DMS53 treated with DMSO at 0.1 percent for 48 hours (cell line): ENCODE measurements around the gene OSBPL2.

ENCODE experiments used
- DNase-seq: peaks from one replicate; lab custom pipeline; 2025; ENCODE audit not compliant: unreplicated experiment; lab: John Stamatoyannopoulos, UW

The OSBPL2 gene

DNA sequence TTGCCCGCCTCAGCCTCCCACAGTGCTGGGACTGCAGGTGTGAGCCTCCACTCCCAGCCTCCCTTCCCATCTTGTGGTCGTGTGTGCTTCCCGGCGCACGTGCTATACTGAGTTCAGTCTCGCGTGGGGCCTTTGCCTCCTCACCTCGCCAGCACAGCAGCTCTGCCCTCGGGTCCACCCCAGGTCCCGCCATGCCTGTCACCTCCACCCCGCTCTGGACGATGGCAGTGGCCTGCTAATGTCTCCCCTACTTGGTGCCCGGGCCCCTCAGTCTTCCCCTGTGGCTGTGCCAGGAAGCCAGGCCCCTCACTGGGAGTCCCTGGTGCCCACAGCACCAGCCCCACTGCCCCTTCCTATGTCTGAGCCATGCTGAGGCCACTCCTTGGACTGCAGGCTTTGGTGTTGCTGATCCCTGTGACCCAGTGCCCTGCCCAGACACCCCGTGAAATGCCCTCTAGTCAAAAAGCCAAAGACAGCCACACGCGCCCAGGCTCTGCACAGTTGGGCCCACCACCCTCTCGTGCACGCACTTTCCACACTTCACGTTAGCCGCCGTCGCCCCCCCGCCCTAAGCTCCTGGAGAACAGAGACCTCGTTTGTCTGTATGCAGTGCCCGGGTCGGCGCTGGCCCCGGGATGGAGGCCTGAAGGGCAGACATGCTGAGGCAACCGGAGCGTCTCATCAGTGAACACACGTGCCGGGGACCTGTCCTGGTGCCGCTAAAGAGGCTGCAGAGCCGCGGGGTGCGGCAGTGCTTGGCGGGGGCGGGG, 32.5 kb upstream of the OSBPL2 start:
- no peak for DNase-seq

DNA sequence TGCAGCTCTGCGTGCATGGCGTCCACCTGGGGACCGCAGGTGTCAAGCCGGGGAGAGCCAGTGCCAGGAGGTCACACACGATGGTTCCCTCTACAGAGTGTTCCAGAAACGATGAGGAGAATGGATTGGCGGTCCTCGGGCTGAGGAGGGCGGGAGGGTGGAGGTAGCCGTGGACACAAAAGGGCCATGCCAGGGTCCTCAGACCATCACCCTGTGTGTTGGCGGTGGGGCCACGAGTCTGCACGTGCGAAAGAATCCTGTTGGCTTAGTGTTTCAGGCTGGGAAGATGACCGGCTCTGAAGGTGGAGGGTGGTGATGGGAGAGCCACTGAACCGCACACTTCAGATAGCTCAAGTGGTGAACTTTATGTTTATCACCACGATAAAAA, 31.9 kb upstream of the OSBPL2 start:
- DNase-seq = no peak

DNA sequence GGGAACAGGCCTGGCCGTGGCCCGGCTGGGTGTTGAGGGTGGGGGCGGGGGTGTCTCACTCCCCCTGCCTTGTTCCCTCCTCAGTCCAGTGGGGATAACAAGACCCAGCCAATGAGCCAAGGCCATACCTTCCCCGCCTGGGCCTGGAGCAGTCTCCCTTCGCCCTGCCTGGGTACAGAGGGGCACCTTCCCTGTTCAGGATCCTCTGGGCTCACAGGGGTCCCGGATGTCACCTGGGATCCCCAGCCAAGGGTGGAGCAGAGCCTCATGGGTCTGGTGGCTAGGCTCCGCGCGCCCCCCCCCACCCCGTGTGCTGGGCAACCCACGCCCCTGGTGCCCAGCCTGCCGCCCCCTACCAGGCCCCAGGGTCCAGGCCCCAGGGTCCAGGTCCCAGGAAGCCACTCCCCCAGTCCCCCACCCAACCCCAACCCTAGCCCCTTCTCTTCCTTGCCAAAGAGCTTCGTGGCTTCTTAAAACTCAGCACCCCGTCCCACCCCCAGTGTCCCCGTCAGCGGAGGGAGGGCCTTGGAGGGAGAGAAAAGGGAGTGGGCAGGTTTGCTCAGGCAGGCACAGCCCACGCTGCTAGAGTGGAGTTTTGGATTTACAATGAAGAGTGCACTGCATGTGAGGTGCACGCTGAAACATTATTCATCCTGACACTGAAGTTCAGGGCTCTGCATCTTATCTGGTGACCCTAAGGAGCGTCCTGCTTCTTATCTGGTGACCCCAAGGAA, 30.1 kb upstream of the OSBPL2 start:
- DNase-seq = no peak

DNA sequence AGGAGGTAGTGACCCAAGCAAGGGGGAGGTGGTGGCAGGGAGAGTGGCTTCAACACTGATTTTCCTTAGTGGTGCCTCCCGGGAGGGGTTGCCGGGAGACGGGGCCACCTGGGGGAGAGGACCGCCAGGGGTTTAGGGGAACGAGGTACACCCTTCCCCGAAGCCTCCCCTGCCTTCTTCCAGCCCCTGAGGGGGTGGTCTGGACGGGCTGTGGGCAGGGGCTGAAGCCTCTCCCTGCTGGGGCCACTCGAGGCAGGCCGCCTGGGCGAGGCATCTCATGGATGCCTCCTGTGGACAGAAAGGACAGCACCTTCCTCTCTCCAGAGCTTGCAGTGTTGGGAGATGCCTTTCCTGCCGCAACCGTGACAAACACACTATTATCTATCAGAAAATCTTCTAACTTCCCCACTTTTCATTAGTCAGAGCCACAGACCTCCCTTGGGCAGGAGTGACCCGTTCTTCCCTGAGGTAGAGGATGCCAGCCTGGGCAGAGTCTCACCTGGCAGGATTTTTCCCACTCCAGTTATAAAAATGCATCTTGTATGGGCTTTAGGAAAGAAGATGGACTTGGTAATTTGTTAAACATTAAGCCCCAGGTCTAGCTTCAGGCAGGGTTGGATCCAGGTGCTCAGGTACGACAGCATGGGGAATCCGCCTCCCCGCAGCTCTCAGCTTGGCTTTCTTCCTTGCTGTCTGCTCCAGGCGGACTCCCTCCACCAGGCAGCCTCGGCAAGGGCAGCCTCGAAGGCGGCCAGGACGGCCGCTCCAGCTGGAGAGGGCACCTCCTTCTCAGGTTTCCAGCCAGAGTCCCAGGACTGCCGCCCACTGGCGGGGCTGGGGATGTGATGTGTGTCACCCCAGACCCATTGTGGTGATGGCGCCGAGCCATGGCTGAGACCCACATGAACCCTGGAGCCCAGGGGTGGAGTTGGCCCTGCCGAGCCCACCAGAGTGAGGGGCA, 29.2 kb upstream of the OSBPL2 start:
- DNase-seq = no peak

DNA sequence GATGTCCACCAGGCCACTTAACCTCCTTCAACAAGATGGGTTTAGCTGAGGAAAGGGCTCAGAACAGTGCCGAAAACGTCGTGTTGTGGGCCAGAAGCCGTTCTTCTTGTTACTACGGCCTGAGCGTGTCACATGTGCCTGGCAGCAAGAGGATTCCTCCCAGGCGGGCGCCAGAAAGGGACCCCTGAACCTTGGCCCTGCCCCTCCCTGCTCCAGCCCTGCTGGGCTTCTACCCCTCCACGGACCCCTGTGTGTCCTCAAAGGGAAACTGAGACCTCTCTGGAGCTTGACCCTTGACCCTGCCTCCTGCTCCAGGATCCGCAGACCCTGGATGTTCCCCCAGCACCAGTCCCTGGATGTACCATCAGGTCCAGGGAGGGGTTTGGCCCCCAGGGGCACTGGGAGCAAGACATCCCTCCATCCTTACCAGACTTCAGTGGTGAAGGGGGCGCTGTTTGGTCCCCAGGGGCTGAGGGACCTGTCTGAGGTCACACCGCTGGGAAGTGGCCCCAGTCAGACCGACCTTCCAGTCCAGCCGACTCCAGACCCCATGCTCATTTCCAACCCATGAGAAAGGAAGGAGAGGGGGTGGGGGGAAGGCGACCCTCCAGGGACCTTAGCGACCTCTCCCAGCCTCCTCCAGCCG, 28.3 kb upstream of the OSBPL2 start:
- DNase-seq = no peak

DNA sequence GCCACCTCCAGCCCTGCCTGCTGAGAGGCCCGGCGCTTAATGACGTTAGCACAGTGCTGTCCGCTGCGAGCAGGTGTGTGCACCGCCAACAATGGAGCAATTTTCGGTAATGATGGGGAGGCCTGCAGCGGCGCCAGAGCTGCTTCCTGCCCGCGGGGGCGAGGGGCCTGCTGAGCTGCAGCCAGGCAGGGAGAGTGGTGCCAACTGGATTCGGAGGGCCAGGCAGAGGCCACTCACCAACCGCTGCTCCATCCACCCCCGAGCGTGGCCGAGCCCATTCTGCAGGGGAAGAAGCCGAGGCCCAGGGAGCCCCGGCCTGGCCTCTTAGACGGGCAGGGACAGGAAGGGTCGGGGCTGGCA, 27.8 kb upstream of the OSBPL2 start:
- peak; percentile 24 for DNase-seq

DNA sequence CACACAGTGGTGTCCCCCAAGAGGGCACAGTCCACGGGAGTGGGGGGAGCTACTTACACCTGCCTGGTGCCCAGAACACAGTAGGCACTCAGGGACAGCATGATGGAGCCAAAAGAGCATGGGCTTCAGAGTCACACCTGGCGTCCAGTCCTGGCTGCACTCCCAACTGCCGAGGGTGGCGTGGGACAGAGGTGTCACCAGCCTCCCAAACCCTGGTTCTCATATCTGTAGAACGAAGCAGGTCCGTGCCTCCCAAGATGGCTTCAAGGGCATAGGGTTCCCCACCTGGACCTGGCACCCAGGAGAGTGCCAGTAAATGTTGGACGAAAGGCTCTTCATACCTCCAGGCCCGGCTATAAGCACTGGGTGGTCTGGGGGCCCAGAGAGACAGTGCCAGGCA, 27.1 kb upstream of the OSBPL2 start:
- no peak for DNase-seq

DNA sequence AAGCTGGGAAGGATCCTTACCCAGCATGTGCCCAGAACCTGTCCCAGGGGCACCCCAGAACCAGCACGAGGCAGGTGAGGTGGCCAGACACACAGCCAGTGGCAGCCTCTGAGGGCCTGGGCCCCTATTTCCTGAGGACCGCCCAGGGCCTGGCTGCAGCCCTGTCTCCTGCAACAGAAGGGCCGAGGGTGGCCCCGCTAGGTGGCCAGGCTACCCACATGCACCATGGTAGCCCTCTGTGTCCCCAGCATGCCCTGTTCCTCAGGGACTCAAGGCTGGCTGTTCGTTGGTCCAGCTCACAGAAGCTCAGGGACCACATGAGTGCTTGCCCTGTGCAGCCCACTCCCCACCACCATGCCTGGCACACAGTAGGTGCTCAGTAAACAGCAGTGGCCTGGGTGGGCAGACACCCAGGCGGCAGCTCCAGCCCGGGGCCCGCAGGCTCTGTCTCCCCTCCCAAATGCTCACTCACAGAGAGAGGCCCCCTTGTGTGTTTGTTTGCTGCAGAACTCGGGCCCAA, 26.5 kb upstream of the OSBPL2 start:
- DNase-seq = no peak

DNA sequence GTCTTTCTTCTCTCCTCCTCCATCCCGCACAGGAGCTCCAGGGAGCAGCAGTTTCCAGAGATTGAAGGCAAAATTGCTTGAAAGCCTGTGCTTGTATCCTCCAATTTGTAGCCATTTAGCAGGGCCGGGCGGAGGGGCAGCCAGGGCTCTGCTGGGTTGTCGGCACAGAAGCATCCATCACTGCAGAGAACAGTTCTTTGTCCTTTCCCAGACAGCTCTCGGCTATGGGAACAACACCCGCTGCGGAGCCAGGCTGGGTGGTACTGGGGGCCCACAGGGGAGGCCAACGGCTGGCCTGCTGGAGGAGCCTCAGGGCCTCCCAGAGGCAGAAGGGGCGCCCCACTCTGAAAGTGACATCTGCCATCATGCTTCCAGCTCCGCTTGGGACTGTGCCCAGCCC, 26.0 kb upstream of the OSBPL2 start:
- no peak for DNase-seq

DNA sequence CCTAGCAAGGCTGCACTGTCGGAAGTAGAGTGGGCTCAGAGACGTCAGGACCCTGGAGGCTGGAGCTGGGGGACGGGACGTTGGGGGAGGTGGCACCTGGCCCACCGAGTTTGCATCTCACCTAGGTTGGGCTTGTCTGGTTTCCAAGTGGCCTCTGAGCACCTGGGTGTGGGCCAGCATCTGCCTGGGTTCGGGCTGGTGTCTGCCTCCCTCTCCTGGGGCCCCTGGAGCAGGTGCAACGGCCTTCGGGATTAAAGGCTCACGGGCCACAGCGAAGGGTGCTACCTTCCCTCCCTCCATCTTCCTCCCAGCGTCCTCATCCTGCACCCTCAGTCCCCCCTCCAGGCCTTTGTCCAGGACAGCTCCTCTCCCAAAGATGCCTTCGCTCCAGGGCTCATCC, 24.3 kb upstream of the OSBPL2 start:
- peak; percentile 32 for DNase-seq

DNA sequence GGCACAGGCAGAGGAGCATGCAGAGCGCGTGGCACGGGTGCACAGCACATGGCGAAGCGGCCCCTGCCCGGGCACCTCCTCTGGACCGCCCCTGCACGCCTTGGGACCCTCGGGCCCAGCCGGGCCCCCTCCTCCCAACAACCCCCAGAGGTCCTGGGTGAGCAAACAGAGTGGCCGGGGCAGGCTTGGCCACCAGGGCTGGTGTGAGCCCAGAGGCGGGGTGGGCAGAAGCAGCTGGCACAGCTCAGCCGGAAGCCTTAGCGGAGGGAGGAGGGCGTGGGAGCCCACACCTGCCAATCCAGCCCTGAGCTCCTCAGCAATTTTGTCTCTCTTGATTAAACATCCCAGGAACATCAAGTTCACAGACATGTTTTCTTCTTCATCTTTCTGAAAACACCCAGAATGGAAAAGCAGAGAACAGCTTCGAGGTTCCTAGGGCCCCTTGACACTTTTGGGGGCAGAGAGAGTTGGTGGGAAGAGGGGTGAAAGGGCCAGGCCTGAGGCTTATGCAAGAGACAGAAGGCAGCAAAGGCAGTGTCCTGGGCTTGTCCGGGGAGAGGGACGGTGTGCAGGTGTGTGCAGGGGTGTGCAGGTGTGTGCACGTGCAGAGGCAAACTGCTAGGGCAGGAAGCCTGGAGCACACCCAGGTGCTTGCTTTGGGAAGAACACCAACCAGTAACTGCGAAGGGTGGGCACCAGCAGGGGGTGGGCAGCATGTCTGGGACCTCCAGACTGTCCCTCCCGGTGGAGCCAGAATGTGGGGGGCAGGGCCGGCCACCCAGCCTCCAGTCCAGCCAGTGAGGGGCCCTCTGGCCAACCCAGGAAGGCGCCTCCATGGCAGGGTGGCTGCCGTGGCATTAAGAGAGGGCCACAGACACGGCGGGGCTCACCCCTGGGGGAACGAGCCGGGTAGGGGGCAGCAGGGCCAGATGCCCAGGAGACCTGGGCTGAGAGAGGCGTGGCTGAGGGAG, 23.0 kb upstream of the OSBPL2 start:
- DNase-seq = peak; percentile 18

DNA sequence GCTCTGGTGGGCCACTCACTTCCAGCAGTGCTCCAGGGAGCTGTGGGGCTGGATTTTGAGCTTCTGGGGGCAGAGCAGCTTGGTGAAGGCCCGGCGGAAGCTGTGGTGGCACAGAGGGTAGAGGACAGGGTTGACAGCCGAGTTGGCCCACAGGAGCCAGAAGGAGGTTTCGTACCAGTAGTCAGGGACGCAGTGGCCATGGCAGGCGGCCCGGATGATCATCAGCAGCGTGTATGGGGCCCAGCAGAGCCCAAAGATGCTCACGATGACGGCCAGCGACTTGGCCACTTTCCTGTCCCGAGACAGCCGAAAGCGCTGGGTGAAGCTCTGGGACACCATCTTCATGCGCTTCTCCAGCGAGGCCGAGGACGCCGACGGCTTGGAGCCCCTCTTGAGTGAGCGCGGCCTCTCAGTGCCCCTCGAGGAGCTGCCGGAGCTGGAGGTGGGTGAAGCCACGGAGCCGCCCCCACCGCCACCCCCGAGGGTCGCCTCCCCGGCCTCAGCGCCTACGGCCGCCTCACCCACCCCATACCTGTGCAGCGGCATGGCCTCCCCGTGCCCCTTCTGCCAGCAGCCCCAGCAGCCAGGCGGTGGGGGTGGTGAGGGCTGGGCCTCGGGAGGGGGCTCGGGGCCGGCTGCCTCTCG, 22.2 kb upstream of the OSBPL2 start:
- no peak for DNase-seq

DNA sequence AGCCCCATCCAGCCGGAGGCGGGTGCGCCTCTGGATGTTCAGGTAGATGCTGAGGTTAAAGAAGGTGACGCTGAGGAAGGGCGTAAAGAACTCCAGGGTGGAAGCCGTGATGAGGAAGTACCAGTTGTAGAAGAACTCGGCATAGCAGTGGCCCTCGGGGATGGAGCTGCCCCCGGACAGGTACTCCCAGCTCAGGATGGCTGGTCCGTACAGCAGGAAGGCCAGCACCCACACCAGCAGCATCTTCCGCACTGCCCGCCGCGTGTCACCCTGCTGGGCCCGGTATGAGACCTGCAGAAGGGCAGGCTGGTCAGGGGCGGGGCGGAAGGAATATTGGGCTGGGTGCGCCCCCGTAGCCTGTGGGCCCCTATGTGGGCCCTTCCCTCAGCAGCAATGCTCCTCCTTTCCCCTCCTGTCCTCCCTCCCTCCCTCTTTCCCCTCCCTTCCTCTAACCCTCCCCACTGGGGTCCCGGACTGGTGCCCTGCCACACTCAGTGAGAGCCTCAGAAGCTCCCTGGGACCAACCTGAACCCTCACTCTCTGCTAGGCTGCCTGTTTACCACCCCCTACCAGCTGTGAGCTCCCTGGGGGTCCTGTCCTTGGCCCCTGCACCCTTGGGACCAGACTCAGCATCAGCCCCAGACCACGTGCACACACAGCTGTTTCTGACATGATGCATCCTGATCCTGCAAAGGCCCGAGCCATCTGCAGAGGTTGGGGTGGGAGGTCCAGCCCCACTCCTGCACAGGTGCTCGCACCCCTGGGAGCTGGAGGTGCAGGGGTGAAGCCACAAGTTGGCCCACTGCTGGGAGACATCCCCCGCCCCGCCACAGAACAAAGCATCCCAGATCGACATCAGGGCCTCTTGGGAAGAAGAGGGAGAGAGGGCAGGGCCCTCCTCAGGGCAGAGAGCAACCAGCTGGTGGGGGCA, 21.4 kb upstream of the OSBPL2 start:
- DNase-seq = no peak

DNA sequence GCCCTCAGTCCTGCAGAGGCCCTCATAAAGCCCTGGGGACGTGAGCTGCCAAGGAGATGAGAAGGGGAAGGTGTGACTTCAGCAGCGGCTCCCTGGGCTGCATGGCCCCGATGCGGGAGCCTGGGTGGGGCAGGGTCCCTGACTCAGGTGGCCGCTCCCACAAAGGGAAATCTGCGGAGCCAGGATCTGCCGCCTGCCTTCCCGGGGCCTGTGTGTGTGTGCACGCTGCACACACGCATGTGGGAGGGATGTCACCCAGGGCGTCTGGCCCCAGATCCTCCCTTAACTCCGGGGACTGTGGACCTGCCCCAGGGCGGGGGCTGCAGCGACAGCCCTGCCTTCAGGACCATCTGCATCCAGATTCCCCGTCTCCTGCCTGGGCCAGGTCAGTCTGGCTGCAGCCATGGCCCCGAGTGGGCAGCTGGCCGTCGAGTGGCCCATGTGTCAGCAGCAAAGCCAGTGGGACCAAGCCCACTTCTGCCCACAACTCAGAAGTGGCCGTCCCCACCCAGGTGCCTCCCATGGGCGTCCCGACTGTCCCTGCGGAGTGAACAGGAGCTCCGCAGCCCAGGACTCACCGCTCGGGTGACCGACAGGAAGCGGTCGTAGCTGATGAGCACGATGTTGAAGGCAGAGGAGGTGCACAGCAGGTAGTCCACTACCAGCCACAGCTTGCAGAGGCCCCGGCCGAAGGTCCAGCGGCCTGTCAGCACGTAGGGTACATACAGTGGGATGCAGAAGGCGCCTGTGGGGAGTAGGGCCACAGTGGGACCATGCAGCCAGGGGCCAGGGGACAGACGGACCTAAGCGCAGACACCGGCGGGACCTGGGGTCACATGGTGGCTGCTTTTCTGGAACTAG, 20.2 kb upstream of the OSBPL2 start:
- no peak for DNase-seq

DNA sequence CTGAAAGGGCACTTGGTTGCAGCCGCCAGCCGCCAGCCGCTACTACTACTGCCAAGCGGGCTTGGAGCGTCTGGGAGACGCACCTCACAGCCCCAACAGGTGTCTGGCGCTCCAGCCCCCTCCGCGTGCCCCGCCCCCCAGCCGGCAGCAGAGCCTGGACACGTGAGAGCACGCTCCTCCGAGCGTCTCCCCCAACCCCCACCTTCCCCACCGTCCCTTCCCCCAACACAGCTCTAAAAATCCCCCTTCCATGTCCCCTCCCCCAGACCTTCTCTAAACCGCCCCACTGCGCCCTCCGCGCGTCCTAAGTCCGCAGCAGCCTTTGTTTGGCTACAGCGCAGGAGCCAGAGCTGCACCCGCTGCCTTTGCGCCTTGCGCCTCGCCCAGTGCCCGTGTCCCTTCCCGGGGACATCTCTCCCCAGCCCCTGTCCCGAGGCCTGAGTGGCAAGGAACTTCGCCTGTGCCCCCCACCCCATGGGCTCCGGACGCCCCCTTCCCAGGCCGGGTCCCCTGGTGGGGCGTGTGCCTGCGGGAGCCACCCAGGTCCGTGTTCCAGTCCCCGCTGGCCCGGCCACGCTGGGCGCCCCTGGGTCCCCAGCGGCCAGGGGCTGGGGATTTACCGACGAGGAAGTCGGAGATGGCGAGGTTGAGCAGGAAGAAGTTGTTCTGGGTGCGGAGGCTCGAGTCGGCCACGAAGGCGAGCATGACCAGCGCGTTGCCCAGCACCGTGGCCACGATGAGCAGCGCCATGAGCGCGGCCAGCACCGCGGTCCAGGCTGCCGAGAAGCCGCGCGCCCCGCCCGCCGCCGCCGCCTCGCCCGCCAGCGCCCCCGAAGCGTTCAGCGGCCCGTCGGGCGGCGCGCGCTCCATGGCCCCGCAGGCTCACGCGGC, 19.0 kb upstream of the OSBPL2 start:
- DNase-seq = peak; percentile 16

DNA sequence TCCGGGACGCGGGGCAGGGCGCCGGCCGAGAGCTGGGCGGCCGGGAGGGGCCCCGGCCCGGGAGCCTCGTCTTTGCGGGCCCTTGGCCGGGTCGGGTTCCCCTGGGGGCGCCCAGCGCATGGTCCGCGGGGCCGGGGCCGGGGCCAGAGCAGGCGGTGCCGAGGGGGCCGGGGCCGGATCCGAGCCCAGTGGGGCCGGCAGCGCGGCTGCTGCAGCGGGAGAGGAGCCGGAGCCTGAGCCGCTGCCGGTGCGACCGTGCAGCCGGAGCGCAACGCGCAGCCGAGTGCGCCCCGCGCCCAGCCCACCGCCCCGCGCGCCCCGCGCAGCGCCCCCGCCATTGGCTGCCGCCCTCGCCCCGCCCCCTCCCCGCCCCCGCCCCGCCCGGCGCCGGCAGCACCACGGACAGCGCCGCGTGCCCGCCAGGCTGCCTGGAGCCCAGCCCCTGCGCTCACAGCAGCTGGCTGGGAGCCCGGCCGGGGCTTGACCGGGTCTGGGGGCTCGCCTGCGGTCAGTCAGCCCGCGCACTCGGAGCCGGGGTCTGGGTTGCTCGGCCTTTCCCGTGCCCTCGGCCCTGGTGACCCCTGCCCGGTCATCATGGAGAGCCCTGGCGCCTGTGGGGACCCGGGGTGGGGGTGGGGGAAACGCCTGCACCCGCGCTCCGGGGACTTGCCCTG, 18.2 kb upstream of the OSBPL2 start, which contains the start of gene HRH3:
TSS of gene HRH3 (minus strand) at position 287 of the 674 bp plus-strand sequence. CDS start 308 bp downstream, outside the sequence.
- DNase-seq = no peak
